Activated T-cell treated with anti-CD3 and anti-CD28 coated beads, Interleukin-2, amount 50 U/mL, for 48 hours (primary cell): ENCODE results near the gene TNIP1.

Experiments
- DNase-seq, 2 experiments: peaks; one replicate each; pipeline ENCODE4 v3.0.0-alpha.2; 2020

The TNIP1 gene

GRCh38 chr5:151020304-151021110, 60.3 kb downstream of the TNIP1 start, which contains the start of gene GPX3:
GPX3 (plus strand) TSS chr5:151020591; CDS start chr5:151020655, 64 bp downstream.
- DNase-seq = peak; percentile 50 to 59

DNA sequence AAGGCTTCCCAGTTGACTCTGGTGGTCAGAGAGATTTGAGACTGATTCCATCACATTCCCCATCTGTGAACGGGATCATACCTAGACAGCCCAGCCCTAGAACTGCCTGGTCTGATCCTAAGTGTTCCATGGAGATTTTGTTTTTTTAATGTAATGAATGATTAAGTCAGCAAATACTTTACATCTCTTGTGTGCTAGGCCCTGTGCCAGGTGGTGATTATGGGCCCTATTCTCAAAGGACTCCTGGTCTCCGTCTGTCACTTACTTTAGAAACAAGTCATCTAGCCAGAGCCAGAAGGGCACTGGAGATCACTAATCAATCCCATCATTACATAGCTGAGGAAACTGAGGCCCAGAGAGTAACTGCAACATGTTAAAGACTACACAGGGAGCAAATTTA, 61.5 kb downstream of the TNIP1 start:
- DNase-seq = no peak

GRCh38 chr5:151018846-151019245, 62.0 kb downstream of the TNIP1 start:
- DNase-seq = no peak

DNA sequence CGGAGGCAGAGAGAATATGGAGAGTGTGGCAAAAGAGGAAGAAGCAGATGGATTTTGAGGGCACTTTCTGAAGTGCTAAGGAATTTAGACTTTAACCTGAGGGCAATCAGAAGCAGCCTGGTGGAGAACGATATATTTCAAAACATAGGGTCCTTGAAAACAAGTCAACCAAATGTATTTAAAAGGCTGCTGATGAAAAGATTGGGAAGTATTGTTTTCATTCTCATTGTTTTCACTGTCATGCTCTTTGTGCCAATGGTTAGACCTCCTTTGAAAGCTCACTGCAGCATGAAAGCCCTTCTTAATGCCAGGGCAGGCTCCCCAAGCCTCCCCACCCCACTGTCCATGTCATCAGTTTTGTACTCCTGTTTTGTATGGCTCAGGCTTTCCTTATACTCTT, 62.9 kb downstream of the TNIP1 start:
- no peak for DNase-seq

- DNase-seq = no peak
These were observed 64.1 kb downstream of the TNIP1 start for GRCh38 chr5:151016700-151017099.

DNA sequence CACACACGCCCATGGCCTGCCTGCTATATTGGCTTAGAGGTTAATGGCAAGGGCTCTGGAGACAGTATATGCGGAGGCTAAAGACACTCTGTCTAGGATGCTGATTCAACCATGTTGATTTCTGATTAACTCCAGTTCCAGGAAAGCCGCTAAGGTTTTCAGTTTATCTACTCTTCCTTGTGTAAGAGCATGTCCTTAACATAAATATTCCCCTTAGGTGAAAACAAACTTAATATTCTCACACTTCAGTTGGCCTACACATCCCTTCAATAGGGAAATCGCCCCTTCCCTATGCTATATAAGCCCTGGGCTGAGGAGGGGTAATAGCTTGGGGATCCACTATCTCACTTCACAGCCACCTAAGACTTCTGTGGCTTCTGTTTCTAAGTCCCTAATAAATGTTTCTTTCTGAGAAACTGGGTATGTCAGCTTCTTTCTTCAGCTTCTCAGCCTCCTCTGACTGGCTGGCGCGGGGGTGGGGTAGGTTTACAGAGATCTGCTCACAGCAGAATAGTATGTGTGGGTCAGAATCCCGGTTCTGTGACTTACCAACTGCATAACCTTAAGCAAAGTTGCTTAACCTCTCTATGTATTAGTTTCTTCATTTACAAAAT, 64.8 kb downstream of the TNIP1 start:
- DNase-seq = no peak

DNA sequence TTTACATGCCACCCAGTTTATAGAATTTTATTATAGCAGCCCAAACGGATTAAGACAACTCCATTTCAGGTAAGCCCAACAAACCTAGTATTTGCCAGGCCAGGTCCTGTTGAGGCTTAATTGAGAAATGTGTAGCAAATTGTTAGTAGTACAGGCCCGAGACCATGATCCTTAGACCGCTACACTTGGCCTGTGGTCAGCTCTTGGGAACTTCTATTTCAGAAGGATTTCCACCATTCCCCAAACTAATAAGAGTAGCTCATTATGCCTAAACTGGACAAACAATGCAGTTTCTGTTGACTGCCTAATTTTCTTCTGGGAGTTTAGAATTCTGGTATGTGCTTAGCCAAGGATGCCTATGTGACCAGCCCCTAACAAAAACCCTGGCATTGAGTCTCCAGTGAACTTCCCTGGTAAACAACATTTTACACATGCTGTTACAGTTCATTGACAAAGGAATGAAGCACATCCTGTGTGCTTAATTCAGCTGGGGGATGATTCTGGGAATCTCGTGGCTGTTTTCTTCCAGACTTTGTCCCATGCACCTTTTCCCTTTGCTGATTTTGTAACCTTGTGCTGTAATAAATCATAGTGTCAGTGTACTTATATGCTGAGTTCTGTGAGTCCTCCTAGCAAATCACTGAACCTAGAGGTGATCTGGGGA, 66.0 kb downstream of the TNIP1 start:
- no peak for DNase-seq

GRCh38 chr5:151012862-151013261, 68.0 kb downstream of the TNIP1 start:
- no peak for DNase-seq

- DNase-seq = no peak
These were observed 71.9 kb downstream of the TNIP1 start for GRCh38 chr5:151008906-151009305.

DNA sequence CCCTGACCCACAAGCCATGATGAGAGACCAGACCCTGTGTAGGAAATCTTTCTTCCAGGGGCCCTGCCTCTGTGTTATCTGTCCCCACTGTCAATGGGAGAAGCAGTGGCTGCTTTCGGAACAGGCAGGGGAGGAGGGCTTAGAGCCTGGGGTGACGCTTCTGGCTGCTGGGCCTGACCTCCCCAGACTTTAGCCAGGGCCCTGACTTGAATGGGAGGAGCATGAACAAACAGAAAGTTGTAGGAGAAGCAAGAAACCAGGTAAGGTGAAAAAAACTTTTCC, 72.7 kb downstream of the TNIP1 start:
- no peak for DNase-seq

DNA sequence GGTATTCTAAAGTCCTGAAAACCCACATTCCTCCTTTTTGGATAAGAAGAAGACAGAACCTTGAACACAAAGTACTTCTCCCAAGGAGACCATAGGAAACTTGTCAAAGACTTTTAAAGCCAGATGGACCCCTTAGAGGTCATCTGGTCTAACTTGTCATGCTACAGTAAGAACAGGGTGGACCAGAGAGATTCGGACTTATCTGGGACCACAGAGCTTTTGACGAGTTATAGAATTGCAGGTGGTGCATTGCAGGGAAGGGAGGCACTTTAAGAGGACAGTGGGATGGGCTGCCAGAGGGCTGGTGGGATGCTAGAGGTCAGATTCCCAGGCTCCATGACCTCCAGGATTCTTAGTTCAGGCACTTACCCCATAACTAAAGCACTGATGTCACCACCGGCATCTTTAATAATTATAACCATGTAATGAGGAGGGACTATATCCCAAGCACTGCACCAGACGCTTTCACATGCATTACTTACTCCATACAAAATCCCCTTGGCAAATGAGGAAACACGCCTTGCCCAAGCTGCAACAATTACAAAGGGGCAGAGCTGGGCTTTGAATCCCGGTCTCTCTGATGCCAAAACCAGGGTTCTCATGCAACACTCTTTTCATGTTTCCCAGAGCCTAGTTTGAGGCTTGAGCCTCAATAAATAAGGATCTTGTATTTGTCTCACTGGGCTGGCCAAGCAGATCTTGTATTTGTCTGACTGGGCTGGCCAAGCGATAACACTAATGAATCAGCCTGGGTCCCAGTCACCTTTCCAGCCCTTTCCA, 73.2 kb downstream of the TNIP1 start:
- no peak for DNase-seq

DNA sequence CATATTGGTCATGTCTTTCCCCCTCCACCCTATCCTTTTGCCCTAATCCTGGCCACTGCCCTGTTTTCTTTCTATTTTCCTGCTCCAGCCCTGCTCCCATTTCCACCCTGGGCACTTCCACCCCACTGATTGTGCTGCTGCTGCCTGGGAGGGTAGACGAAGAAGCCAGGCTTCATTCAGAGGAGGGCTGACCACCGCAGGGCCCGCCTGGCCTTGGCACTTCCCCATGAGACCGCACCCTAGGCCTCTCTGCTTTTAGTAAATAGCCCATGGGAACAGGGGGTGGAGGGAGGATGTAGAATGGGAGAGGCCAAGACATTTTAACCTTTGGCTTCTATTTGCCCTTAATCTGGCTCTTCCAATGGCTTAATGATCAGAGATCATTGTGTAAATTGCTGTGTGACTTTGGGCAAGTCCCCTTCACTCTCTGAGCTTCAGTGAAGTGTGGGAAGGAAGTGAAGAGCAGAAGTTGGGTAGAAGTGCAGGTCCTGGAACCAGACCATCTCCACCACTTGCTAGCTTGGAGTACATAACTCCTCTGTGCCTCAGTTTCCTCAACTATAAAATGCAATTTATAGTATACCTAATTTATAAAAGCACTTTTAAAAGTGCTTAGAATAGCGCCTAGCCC, 74.0 kb downstream of the TNIP1 start:
- DNase-seq = no peak

- DNase-seq = no peak
These were observed 74.8 kb downstream of the TNIP1 start for GRCh38 chr5:151005950-151006576.

DNA sequence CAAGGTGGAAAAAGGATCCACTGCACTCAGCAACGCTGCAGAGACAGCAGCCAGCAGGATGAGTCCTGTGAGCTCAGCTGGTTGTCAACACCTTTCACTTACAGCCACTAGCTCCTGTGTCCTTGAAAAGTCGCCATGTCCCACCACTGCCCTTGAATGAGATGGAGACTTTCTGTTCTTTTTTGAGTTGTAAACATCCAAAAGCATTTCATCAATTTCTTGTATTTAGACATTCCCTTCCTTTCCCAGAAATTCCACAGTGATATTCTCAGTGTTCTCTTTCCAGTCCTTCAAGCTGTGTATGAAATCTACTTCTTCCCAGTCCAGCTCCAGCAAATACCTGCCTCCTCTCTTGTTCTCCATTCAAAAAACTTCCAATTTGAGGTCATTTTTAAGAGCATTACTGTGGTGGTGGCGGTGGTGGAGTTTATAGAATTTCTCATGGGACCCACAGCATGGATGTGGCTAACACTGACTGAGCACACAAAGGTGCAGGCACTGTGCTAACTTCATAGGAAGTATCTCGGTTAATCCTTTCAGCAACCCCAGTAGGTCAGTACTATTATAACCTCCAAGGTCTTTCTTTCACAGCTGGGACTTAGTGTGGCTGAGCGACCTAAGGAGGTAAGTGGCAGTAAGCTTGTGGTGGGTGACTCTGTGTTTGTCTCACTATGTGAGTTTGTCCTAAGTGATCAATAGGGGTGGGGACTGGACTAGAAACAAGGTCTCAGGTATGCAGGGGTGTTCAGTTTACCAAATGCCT, 75.5 kb downstream of the TNIP1 start:
- DNase-seq = no peak

- no peak for DNase-seq
These were observed 76.3 kb downstream of the TNIP1 start for GRCh38 chr5:151004499-151004898.

DNA sequence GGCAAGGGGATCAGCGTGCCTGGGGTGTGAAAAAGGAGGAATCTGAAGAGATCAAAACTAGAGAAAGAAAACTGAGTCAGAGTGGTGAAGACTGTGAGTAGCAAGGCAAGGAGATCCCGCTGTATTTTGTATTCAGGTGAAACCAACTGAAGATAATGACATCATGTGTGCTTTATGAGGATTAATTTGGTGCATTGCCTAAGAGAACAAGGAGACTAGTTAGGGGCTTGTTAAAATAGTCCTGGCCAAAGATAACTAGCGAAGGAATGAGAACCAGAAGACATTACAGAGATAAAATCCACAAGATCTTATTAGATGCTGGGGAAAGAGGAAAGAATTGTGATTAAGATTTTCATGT, 77.4 kb downstream of the TNIP1 start:
- DNase-seq = no peak

DNA sequence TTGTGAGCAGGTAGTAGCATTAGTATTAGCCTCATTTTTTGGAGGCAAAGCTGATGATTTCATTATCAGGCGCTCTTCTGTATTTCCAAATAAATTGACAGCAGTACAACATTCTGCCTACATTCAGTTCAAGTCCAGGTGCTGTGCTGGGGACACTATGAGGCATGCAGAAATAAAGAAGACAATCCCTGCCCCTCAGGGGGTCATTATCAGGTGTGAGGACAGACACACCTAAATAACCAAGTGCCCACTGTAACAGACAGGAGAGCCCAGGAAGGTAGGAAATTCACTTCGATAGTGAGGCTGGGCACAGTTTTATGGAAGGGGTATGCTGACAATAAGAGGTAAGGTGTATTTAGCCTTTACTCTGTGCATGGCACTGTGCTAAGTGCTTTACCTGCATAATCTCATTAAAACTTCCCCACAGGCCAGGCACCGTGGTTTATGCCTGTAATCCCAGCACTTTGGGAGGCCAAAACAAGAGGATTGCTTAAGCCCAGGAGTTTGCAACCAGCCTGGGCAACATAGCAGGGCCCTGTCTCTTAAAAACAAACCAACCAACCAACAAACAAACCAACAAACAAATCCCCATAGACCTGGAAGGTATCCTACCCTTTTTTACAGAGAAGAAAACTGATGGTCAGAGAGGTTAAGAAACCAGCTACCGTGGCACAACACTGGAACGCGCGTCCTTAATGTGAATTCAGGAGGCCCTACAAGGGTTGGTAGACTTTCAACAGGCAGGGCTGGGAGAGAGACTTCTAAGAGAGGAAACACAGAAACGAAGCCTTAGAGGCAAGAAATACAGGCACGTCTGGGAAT, 77.9 kb downstream of the TNIP1 start:
- no peak for DNase-seq

DNA sequence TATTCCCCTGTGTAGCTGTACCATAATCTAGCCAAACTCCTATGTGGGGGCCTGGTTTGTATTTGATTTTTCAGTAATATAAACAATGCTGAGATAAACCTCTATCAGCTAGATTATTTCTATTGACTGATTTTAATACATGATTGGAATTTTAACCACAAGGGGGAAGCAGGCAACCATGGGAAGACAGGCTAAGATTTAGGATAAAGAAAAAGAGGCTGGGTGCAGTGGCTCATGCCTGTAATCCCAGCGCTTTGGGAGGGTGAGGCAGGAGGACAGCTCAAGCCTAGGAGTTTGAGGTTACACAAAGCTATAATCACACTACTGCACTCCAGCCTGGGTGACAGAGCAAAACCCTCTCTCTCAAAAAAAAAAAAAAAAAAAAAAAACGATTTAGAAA, 78.6 kb downstream of the TNIP1 start:
- DNase-seq = no peak

DNA sequence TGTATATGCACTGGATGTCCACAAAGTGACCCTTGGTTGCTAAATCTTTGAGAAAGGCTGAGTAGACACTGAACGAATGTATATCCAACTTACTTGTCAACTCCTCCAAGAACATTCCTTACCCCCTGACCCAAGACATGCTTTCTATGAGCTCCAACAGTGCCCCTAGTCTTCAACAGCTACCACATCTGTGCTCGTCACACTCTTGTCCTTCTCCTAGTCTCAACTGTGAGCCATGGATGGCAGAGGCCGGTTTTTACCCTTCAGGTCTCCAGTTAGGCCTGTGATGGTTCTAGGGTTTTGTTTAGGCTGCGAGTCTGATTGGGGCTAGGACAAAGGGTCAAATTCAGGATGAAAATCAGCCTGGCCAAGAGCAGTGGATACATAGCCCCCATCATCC, 79.4 kb downstream of the TNIP1 start:
- no peak for DNase-seq

- peak in 1 of 2 experiments; percentile 9 for DNase-seq
These were observed 81.0 kb downstream of the TNIP1 start for GRCh38 chr5:150999704-151000442.
